Spinal cord (tissue), 10 donors: Measurements from ENCODE around the gene BAIAP2L2. TPM values are rescaled to one million over a fixed set of nuclear protein-coding genes. Genes with fewer than 3 reads are reported as not detected.
"Not testable (repeated sequence)": the region's sequence is repeated elsewhere in the genome, so short reads cannot be mapped to it uniquely, and the experiment has no call there.

ENCODE experiments used
- DNase-seq, 6 donors: peaks; one replicate each; pipeline versions ENCODE4 v3.0.0 to v3.0.0-alpha.2; 2013 to 2015; ENCODE audit warnings: low spot score in 6 of 6, low read depth in 4 of 6
- H3K27ac ChIP-seq: one replicate; pipeline ENCODE4 v1.5.1; 2013; ENCODE audit warnings: low read depth, low read length, control low read depth
- H3K27me3 ChIP-seq: one replicate; pipeline ENCODE4 v1.6.1; 2013; ENCODE audit warnings: low read length; ENCODE audit not compliant: control insufficient read depth, insufficient read depth
- H3K36me3 ChIP-seq: one replicate; pipeline ENCODE4 v1.6.1; 2013; ENCODE audit warnings: low read length; ENCODE audit not compliant: control insufficient read depth, insufficient read depth
- H3K4me1 ChIP-seq: one replicate; pipeline ENCODE4 v1.6.1; 2013; ENCODE audit warnings: low read length; ENCODE audit not compliant: control insufficient read depth, insufficient read depth
- H3K4me3 ChIP-seq: one replicate; pipeline ENCODE4 v1.5.1; 2013; ENCODE audit warnings: low read depth, low read length, control low read depth
- H3K9me3 ChIP-seq: one replicate; pipeline ENCODE4 v1.6.1; 2013; ENCODE audit warnings: low read length; ENCODE audit not compliant: control insufficient read depth, insufficient read depth
- WGBS: methylation state at CpG from one replicate; pipeline ENCODE4 v1.1.5; 2013; ENCODE audit warnings: missing lambda C conversion rate; ENCODE audit not compliant: insufficient coverage; 5-methylcytosine and 5-hydroxymethylcytosine counted together
- polyA plus RNA-seq, 2 donors: library from polyadenylated mRNA; unstranded; fragments of 120-200 nt; gene quantifications; one replicate each; pipeline ENCODE4 v1.2.1, GENCODE V29; 2013; ENCODE audit not compliant: insufficient read length in 2 of 2
- total RNA-seq, 2 donors: library from RNA; depleted of rRNA in 1 of 2; stranded (reverse); fragments of 120-200 nt in 1 of 2; fragments of >200 nt in 1 of 2; gene quantifications; one replicate each; pipeline versions ENCODE4 v1.2.3 to v1.2.4, GENCODE V29; 2013 to 2014
- donor health status: healthy.

Gene BAIAP2L2
- total and polyA plus RNA-seq, 4 donors, result 0.10 to 11.3 (median 4.6) TPM

GRCh38 chr22:38042488-38042790 is 68.0 kb downstream of the BAIAP2L2 start:
- Histone ChIP-seq H3K27me3 (no peaks in the 10 kb centered on the region), H3K27ac (peak overlapping the region; percentile 47), H3K4me1 (peaks cover 52% of the 10 kb centered on the region), H3K36me3 (peaks cover 8% of the 10 kb centered on the region), H3K9me3 (no peaks in the 10 kb centered on the region), H3K4me3 (no peak overlapping the region)
- 47% methylated on average over 1 of the region's 1 CpG for WGBS
- no peak for DNase-seq

- no peaks in the 10 kb centered on the region for H3K9me3 ChIP-seq
- 90% methylated on average over 3 of the region's 5 CpGs for WGBS
- peaks cover 55% of the 10 kb centered on the region for H3K4me1 ChIP-seq
- H3K27me3 ChIP-seq, result no peaks in the 10 kb centered on the region
- no peak for DNase-seq
- H3K4me3 ChIP-seq, result no peak overlapping the region
- H3K27ac ChIP-seq, result peak overlapping the region; percentile 47
- peaks cover 8% of the 10 kb centered on the region for H3K36me3 ChIP-seq
Measured at GRCh38 chr22:38041760-38042487, 68.6 kb downstream of the BAIAP2L2 start.

GRCh38 chr22:38040953-38041759 is 69.3 kb downstream of the BAIAP2L2 start:
- Histone ChIP-seq H3K27me3 (no peaks in the 10 kb centered on the region), H3K9me3 (no peaks in the 10 kb centered on the region), H3K4me3 (no peak overlapping the region), H3K4me1 (peaks cover 56% of the 10 kb centered on the region), H3K27ac (no peak overlapping the region), H3K36me3 (peaks cover 8% of the 10 kb centered on the region)
- no peak for DNase-seq
- WGBS, result 92% methylated on average over 12 of the region's 20 CpGs

GRCh38 chr22:38038890-38039812 is 71.3 kb downstream of the BAIAP2L2 start:
- peaks cover 70% of the 10 kb centered on the region for H3K4me1 ChIP-seq
- peaks cover 11% of the 10 kb centered on the region for H3K36me3 ChIP-seq
- 76% methylated on average over 44 of the region's 46 CpGs for WGBS
- H3K9me3 ChIP-seq, result no peaks in the 10 kb centered on the region
- H3K4me3 ChIP-seq, result no peak overlapping the region
- no peaks in the 10 kb centered on the region for H3K27me3 ChIP-seq
- DNase-seq, result no peak
- H3K27ac ChIP-seq, result peak overlapping the region; percentile 88

- H3K27ac ChIP-seq, result peak overlapping the region; percentile 90
- DNase-seq, result peak in 3 of 6 donors; percentile 45 to 81 (median 59)
- no peaks in the 10 kb centered on the region for H3K27me3 ChIP-seq
- H3K4me1 ChIP-seq, result peaks cover 78% of the 10 kb centered on the region
- 58% methylated on average over 9 of the region's 23 CpGs for WGBS
- H3K9me3 ChIP-seq, result no peaks in the 10 kb centered on the region
- H3K4me3 ChIP-seq, result no peak overlapping the region
- peaks cover 17% of the 10 kb centered on the region for H3K36me3 ChIP-seq
Measured at GRCh38 chr22:38038426-38038825, 72.1 kb downstream of the BAIAP2L2 start.

GRCh38 chr22:38037367-38038150 is 72.9 kb downstream of the BAIAP2L2 start:
- H3K4me3 ChIP-seq, result not testable (repeated sequence)
- H3K4me1 ChIP-seq, result peaks cover 79% of the 10 kb centered on the region
- WGBS, result 80% methylated on average over 1 of the region's 13 CpGs

GRCh38 chr22:38036392-38037062 is 74.0 kb downstream of the BAIAP2L2 start:
- Histone ChIP-seq H3K9me3 (no peaks in the 10 kb centered on the region), H3K4me1 (peaks cover 82% of the 10 kb centered on the region), H3K27me3 (no peaks in the 10 kb centered on the region), H3K36me3 (peaks cover 20% of the 10 kb centered on the region), H3K4me3 (no peak overlapping the region), H3K27ac (peak overlapping the region; percentile 64)
- DNase-seq, result no peak
- 58% methylated on average over 9 of the region's 10 CpGs for WGBS

More at GRCh38 chr22:38037367-38038150, 72.9 kb downstream of the BAIAP2L2 start:
- H3K9me3 ChIP-seq, DNase-seq, H3K27me3 ChIP-seq: not testable (repeated sequence)
- peaks cover 20% of the 10 kb centered on the region for H3K36me3 ChIP-seq
- peak overlapping the region; percentile 90 for H3K27ac ChIP-seq

- H3K4me1 ChIP-seq, result peaks cover 92% of the 10 kb centered on the region
Measured at GRCh38 chr22:38035530-38035885, 75.0 kb downstream of the BAIAP2L2 start.

More at GRCh38 chr22:38035530-38035885, 75.0 kb downstream of the BAIAP2L2 start:
- no peaks in the 10 kb centered on the region for H3K9me3 ChIP-seq
- WGBS, result 72% methylated on average over 7 of the region's 9 CpGs
- DNase-seq, result no peak
- H3K27me3 ChIP-seq, result no peaks in the 10 kb centered on the region
- no peak overlapping the region for H3K4me3 ChIP-seq
- H3K27ac ChIP-seq, result peak overlapping the region; percentile 92
- H3K36me3 ChIP-seq, result peaks cover 20% of the 10 kb centered on the region
